Neural progenitor cell (in vitro differentiated cells): ENCODE measurements around the gene PHEX.

Source experiments
- EZH2 ChIP-seq: fragments of 200-600 bp; sonication (generic); IDR thresholded peaks from 2 replicates; pipeline ENCODE4 v1.6.1; 2017; ENCODE audit warnings: antibody characterized with exemption, mild to moderate bottlenecking, moderate library complexity
- TF ChIP-seq, protein P1 (sequence below): fragments of 200-600 bp; sonication (generic); IDR thresholded peaks from 2 replicates; pipeline ENCODE4 v1.5.1; 2017; ENCODE audit warnings: antibody characterized with exemption, mild to moderate bottlenecking

DNA sequence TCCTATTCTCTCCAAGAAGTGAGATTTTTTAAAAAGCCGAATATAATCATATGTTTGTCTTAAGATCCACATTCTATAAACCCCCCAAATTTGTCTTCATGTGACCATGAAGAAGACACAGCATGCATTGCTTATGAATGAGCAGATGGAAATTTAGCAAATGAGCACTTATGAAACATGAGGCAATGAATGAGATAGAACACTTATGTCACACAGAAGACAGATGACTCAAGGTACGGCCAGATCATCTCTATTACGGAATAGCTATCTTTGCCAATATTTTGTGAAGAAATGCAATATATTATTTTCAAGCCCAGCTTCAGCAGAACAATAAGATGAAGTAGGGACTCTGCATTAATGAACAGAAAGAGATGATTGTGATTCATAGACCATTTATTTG lies 21.4 kb downstream of the PHEX start:
- TF ChIP-seq, protein P1, sequence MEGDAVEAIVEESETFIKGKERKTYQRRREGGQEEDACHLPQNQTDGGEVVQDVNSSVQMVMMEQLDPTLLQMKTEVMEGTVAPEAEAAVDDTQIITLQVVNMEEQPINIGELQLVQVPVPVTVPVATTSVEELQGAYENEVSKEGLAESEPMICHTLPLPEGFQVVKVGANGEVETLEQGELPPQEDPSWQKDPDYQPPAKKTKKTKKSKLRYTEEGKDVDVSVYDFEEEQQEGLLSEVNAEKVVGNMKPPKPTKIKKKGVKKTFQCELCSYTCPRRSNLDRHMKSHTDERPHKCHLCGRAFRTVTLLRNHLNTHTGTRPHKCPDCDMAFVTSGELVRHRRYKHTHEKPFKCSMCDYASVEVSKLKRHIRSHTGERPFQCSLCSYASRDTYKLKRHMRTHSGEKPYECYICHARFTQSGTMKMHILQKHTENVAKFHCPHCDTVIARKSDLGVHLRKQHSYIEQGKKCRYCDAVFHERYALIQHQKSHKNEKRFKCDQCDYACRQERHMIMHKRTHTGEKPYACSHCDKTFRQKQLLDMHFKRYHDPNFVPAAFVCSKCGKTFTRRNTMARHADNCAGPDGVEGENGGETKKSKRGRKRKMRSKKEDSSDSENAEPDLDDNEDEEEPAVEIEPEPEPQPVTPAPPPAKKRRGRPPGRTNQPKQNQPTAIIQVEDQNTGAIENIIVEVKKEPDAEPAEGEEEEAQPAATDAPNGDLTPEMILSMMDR, result no peak
- TF ChIP-seq EZH2, result no peak
